Stomach smooth muscle (tissue), 2 donors: Measurements from ENCODE around the gene SUFU.

ENCODE experiments used
- H3K27ac ChIP-seq: one replicate; pipeline ENCODE4 v1.7.0; 2013; ENCODE audit warnings: mild to moderate bottlenecking, low read length, inconsistent platforms
- H3K27me3 ChIP-seq, 2 donors: one replicate each; pipeline ENCODE4 v1.7.0; 2013; ENCODE audit warnings: low read length in 2 of 2; ENCODE audit not compliant: insufficient read depth in 2 of 2, control insufficient read depth in 1 of 2
- H3K36me3 ChIP-seq, 2 donors: one replicate each; pipeline ENCODE4 v1.7.0; 2013; ENCODE audit warnings: low read length in 2 of 2; ENCODE audit not compliant: control insufficient read depth in 2 of 2, insufficient read depth in 2 of 2
- H3K4me1 ChIP-seq: one replicate; pipeline ENCODE4 v1.7.0; 2013; ENCODE audit warnings: low read length; ENCODE audit not compliant: control insufficient read depth, insufficient read depth
- H3K4me3 ChIP-seq, 2 donors: one replicate each; pipeline ENCODE4 v1.7.0; 2013; ENCODE audit warnings: low read length in 2 of 2
- H3K9ac ChIP-seq, 2 donors: one replicate each; pipeline ENCODE4 v1.7.0; 2013; ENCODE audit warnings: low read length in 2 of 2, mild to moderate bottlenecking in 1 of 2
- H3K9me3 ChIP-seq, 2 donors: one replicate each; pipeline ENCODE4 v1.7.0; 2013; ENCODE audit warnings: low read length in 2 of 2; ENCODE audit not compliant: control insufficient read depth in 2 of 2
- donor health status: healthy.
- donor health status: Pancreatic carcinoma.

The SUFU gene

DNA sequence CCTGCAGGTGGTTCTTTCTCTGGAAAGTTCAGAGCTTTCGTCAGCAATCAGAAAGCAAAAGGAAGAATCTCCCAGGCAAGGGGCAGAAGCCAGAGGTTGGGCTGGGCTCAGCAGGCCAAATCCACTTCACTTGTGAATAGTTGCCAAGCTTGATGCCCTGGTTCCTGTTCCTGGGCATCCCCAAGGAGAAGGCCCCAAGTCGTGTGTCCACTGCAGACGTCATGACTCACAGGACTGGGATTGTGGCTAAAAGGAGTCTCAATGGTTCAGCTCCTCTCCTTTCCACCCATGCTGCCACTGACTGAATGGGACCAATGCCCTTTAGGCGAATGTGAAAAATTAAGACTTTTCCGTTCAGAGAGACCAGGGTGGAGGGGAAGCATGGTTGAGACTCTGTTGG, 101.9 kb downstream of the SUFU start:
- no peak overlapping the region for H3K4me3 ChIP-seq
- H3K4me1 ChIP-seq, result peaks cover 21% of the 10 kb centered on the region
- no peak overlapping the region for H3K27ac ChIP-seq
- H3K9ac ChIP-seq, result no peak overlapping the region
- peaks cover 6 to 19% of the 10 kb centered on the region in 2 donors for H3K36me3 ChIP-seq
- H3K27me3 ChIP-seq, result no peaks in the 10 kb centered on the region
- no peaks in the 10 kb centered on the region for H3K9me3 ChIP-seq

GRCh38 chr10:102608487-102608886, 104.7 kb downstream of the SUFU start:
- Histone ChIP-seq H3K9ac (no peak overlapping the region), H3K4me3 (no peak overlapping the region), H3K27ac (no peak overlapping the region), H3K4me1 (peaks cover 37% of the 10 kb centered on the region), H3K27me3 (no peaks in the 10 kb centered on the region), H3K36me3 (peaks cover 3 to 6% of the 10 kb centered on the region in 2 donors), H3K9me3 (no peaks in the 10 kb centered on the region)

DNA sequence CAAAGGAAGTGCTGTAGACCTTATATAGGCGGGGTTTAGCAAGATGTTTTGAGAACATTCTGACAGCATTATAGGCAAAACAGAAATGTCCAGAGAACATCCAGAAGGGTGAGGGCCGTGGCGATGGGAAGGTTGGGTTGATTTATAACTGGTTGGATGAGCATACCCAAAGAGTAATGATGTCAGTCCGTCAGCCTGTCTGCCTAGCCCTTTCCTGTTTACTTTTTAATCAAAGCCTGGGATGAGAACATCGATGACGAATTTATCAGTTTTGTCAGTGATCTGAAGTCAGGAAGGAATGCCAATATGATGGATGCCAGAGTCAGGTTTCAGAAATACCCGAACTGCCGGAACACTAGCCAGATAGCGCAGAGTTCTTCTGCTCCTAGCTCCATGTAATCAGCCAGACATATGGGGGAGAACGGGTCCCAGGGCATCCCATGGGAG, 106.7 kb downstream of the SUFU start:
- peaks cover 43% of the 10 kb centered on the region for H3K4me1 ChIP-seq
- H3K9me3 ChIP-seq, result no peaks in the 10 kb centered on the region
- no peaks in the 10 kb centered on the region for H3K27me3 ChIP-seq
- H3K9ac ChIP-seq, result no peak overlapping the region
- H3K4me3 ChIP-seq, result no peak overlapping the region
- no peaks in the 10 kb centered on the region for H3K36me3 ChIP-seq
- H3K27ac ChIP-seq, result no peak overlapping the region

DNA sequence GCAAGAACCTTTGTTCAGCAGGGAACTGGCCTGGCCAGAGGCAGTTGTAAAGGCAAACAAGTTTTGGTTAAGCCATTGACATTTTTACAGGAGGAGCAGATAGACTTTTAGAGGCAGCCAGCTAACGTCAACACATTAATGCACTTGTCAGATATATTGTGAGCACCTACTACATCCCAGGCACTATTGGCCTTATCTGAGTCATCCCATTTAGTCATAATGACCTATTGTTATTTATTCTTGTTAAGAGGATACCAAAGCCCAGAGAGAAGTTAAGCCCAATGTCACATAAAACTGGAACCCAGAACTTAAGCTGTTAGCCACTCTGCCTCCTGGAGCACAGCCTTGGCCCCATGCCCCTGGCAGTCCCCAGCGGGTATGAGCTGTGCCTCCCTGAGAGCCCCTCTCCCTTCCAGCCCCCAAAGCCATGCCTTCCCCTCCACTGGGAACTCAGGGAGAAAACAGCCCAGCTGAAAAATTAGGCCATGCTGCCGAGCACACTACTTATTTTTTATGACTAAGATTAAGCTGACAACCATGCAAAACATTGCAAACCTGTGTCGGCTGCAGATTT, 107.8 kb downstream of the SUFU start:
- Histone ChIP-seq H3K4me1 (peaks cover 53% of the 10 kb centered on the region), H3K36me3 (peaks cover 0 to 3% of the 10 kb centered on the region in 2 donors), H3K27ac (peak overlapping the region; percentile 66)

GRCh38 chr10:102612964-102613275, 109.1 kb downstream of the SUFU start:
- Histone ChIP-seq H3K4me1 (peaks cover 61% of the 10 kb centered on the region), H3K27ac (peak overlapping the region; percentile 31), H3K27me3 (no peaks in the 10 kb centered on the region), H3K4me3 (no peak overlapping the region), H3K36me3 (peaks cover 5 to 6% of the 10 kb centered on the region in 2 donors), H3K9me3 (no peaks in the 10 kb centered on the region), H3K9ac (no peak overlapping the region)

More for the DNA sequence above, 107.8 kb downstream of the SUFU start:
- Histone ChIP-seq H3K27me3 (no peaks in the 10 kb centered on the region), H3K4me3 (no peak overlapping the region), H3K9me3 (no peaks in the 10 kb centered on the region), H3K9ac (no peak overlapping the region)

GRCh38 chr10:102613286-102613685, 109.5 kb downstream of the SUFU start:
- Histone ChIP-seq H3K36me3 (peaks cover 5 to 9% of the 10 kb centered on the region in 2 donors), H3K27ac (peak overlapping the region; percentile 31), H3K27me3 (no peaks in the 10 kb centered on the region), H3K9me3 (no peaks in the 10 kb centered on the region), H3K4me3 (no peak overlapping the region), H3K4me1 (peaks cover 62% of the 10 kb centered on the region), H3K9ac (no peak overlapping the region)

DNA sequence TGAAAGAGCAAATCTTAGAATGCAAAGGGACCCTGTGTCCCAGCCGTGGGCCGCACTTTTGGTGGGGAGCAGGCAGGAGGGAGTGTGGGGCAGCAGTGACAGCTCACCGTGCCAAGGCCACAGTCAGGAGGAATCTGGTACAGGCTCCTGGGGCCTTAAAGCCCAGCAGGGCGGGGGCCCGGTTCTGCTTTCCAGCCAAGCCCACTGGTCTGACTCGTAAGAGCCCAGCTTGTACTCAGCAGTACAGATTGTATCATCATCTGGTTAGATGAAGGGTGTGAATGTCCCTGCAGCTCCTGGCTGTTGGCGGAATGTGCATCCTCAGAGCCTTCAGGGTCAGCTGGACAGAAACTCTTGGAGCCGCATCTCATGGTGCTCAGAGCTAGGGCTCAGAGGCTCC, 110.0 kb downstream of the SUFU start:
- Histone ChIP-seq H3K4me1 (peaks cover 64% of the 10 kb centered on the region), H3K4me3 (no peak overlapping the region), H3K27me3 (no peaks in the 10 kb centered on the region), H3K9ac (no peak overlapping the region), H3K27ac (peak overlapping the region; percentile 31), H3K9me3 (no peaks in the 10 kb centered on the region), H3K36me3 (peaks cover 5 to 9% of the 10 kb centered on the region in 2 donors)

DNA sequence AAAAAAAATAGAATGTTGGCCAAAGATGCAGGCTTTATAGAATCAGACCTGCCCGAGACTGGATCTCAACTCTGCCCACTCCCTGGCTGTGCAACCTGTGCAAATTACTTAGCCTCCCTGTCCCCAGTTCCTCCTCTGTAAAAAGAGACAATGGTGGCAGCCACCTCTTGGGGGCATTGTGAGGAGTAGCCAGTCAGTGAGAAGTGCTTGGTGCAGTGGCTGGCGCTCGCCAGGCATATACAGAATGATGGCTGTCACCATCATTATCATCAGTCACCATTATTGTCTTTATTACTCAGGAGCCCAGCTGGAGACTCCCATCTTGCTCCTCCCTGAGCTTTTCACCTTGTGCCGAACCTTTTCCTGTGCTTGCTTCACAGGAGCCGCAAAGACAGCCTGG, 111.1 kb downstream of the SUFU start:
- H3K27ac ChIP-seq, result no peak overlapping the region
- H3K4me3 ChIP-seq, result no peak overlapping the region
- H3K4me1 ChIP-seq, result peaks cover 75% of the 10 kb centered on the region
- H3K36me3 ChIP-seq, result peaks cover 5 to 9% of the 10 kb centered on the region in 2 donors
- H3K9ac ChIP-seq, result no peak overlapping the region
- no peaks in the 10 kb centered on the region for H3K27me3 ChIP-seq
- H3K9me3 ChIP-seq, result no peaks in the 10 kb centered on the region

DNA sequence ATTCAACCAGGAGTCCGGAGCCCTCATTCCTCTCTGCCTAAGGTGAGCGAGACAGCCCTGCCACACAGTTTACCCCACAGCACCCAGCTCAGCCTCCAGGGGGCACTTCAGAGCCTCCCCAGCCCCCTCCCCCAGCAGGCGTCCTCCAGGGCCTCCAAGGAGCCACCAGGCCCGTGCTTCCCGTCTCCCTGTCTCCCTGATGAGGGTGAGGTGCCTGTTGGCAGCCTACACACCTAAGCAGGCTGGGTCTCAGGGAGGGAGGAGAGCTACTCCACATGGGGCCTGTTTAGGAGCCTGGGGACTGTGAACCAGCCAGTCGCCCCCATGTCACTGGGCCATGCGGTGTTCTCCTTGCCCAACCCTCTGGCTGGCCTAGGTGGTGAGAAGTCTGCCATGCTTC, 111.6 kb downstream of the SUFU start:
- no peak overlapping the region for H3K4me3 ChIP-seq
- peaks cover 5 to 9% of the 10 kb centered on the region in 2 donors for H3K36me3 ChIP-seq
- H3K9ac ChIP-seq, result no peak overlapping the region
- H3K27ac ChIP-seq, result peak overlapping the region; percentile 24
- H3K27me3 ChIP-seq, result no peaks in the 10 kb centered on the region
- peaks cover 80% of the 10 kb centered on the region for H3K4me1 ChIP-seq
- no peaks in the 10 kb centered on the region for H3K9me3 ChIP-seq

GRCh38 chr10:102616066-102616770, 112.4 kb downstream of the SUFU start:
- H3K9ac ChIP-seq, result no peak overlapping the region
- H3K27me3 ChIP-seq, result no peaks in the 10 kb centered on the region
- no peaks in the 10 kb centered on the region for H3K9me3 ChIP-seq
- H3K4me3 ChIP-seq, result peak overlapping the region in 1 of 2 donors; percentile 15
- no peak overlapping the region for H3K27ac ChIP-seq
- peaks cover 5 to 9% of the 10 kb centered on the region in 2 donors for H3K36me3 ChIP-seq
- peaks cover 81% of the 10 kb centered on the region for H3K4me1 ChIP-seq

- no peaks in the 10 kb centered on the region for H3K27me3 ChIP-seq
- H3K36me3 ChIP-seq, result peaks cover 5 to 9% of the 10 kb centered on the region in 2 donors
- peak overlapping the region; percentile 64 for H3K27ac ChIP-seq
- no peak overlapping the region for H3K9ac ChIP-seq
- no peak overlapping the region for H3K4me3 ChIP-seq
- no peaks in the 10 kb centered on the region for H3K9me3 ChIP-seq
- H3K4me1 ChIP-seq, result peaks cover 81% of the 10 kb centered on the region
Observed at GRCh38 chr10:102617041-102617440, 113.3 kb downstream of the SUFU start.
